C1 segment of cervical spinal cord (tissue), 14 donors: ENCODE results near the gene SPIB.
A peak's percentile ranks its signal among the peaks of the same experiment; 100 is the strongest.
"Not testable (repeated sequence)": the region's sequence is repeated elsewhere in the genome, so short reads cannot be mapped to it uniquely, and the experiment has no call there.

Experiments
- DNase-seq, 14 donors: peaks; one replicate each; lab custom pipeline; 2025; lab: John Stamatoyannopoulos, UW

SPIB gene

GRCh38 chr19:50418176-50419021 is at the start of gene SPIB:
SPIB (plus strand) TSS chr19:50418938; CDS start chr19:50418963, 25 bp downstream.
- no peak for DNase-seq

- DNase-seq = no peak
Observed at GRCh38 chr19:50371914-50372475, 46.7 kb upstream of the SPIB start.

GRCh38 chr19:50376166-50377050 is 42.3 kb upstream of the SPIB start, which contains the start of gene NR1H2:
NR1H2 (plus strand) TSS chr19:50376457; CDS start chr19:50377606, 1,149 bp downstream.
- DNase-seq = peak; percentile 56 to 96 (median 90)

- DNase-seq = no peak
Observed at GRCh38 chr19:50377051-50377461, 41.7 kb upstream of the SPIB start.

GRCh38 chr19:50377517-50377916 is 41.2 kb upstream of the SPIB start:
- DNase-seq = no peak

GRCh38 chr19:50378169-50378862 is 40.4 kb upstream of the SPIB start:
- no peak for DNase-seq

GRCh38 chr19:50378863-50379236 is 39.9 kb upstream of the SPIB start:
- DNase-seq = no peak

- DNase-seq = no peak
Observed at GRCh38 chr19:50379602-50380001, 39.1 kb upstream of the SPIB start.

- DNase-seq = no peak
Observed at GRCh38 chr19:50380137-50380536, 38.6 kb upstream of the SPIB start.

- DNase-seq = no peak
Observed at GRCh38 chr19:50380751-50381151, 38.0 kb upstream of the SPIB start.

- no peak for DNase-seq
Observed at GRCh38 chr19:50381881-50382729, 36.6 kb upstream of the SPIB start.

GRCh38 chr19:50383001-50383851 is 35.5 kb upstream of the SPIB start:
- no peak for DNase-seq

- peak; percentile 58 to 94 (median 86) for DNase-seq
Observed at GRCh38 chr19:50383852-50384684, 34.7 kb upstream of the SPIB start, which contains the start of gene POLD1. POLD1 (plus strand) TSS chr19:50384347; CDS start chr19:50398852, 14,505 bp downstream.

GRCh38 chr19:50384685-50385535 is 33.8 kb upstream of the SPIB start:
- DNase-seq = no peak

- DNase-seq = peak in 6 of 14 donors; percentile 1 to 54 (median 24)
Observed at GRCh38 chr19:50387176-50387867, 31.4 kb upstream of the SPIB start.

- no peak for DNase-seq
Observed at GRCh38 chr19:50387868-50388245, 30.9 kb upstream of the SPIB start.

- DNase-seq = not testable (repeated sequence)
Observed at GRCh38 chr19:50390295-50390694, 28.4 kb upstream of the SPIB start.
